ENCODE measurements around the gene ZC3H12A.
A peak's percentile ranks its signal among the peaks of the same experiment; 100 is the strongest.

The ZC3H12A gene

DNA sequence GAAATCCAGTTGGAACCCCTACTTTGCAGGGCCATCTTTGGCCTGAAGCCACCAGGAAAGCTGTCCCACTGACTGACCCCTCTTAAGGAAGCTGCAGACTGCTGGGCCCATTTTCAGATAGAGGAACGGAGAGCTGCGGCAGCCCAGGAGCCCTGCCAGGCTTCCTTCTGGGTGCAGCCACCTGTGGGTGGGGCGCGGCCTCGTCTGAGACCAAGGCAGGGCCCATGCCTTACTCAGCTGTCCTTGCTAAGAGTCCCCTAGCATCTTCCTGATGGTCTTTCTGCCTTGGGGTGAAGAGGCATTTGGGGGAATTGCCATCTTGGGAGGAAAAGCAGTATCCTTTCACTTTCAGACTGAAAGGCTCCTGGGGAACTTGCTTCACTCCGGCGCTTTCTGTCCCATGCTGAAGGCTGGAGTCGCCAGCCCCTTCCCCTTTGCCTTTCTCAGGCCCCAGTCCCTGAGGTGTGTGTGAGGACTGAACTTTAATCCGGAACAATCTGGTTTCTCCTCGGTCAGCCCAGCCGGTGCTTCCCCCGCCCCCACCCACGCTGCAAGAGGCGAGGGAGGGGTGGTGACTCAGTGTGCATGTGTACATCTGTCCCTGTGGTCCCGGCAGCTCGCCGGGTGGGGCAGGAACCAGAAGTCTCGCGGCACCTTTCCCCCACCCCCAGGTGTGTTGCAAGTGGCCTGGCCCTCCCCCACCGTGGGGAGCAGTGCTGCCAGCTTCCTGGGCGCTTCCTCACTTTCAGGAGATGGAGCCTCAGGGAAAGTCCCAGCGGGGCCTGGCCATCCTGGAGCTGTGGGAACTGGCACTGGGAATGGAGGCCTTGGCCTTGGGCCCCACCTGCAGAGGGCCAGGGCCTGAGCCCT lies 5.1 kb downstream of the ZC3H12A start:
- POLR2A ChIA-PET: interaction anchor here (6.0 kb wide), 1 partner anchor 7 kb away, joined by 112 read pairs; no protein-coding TSS in a partner anchor
- CTCF ChIA-PET: interaction anchor here (1.1 to 10.9 kb wide), 7 partner anchors 9 to 212 kb away, joined by 3 to 142 read pairs (median 4); no protein-coding TSS in a partner anchor
- TF ChIP-seq CTCF (IDR thresholded peaks at IDR 0.05; ENCODE audit: control extremely low read depth, extremely low read depth, low read depth, missing control alignments): no peak
- peak; percentile 91 for DNase-seq (ENCODE audit: extremely low spot score)

- DNase-seq (ENCODE audit: extremely low spot score): no peak
- ChIA-PET CTCF (interaction anchor here (1.2 to 10.9 kb wide), 3 partner anchors 8 to 22 kb away, joined by 6 to 142 read pairs (median 105); no protein-coding TSS in a partner anchor), POLR2A (no interaction called here)
- no peak for TF ChIP-seq CTCF (IDR thresholded peaks at IDR 0.05; ENCODE audit: control extremely low read depth, extremely low read depth, low read depth, missing control alignments)
These were observed 5.7 kb downstream of the ZC3H12A start for GRCh38 chr1:37480125-37480466.

- CTCF ChIA-PET: interaction anchor here (1.3 to 9.5 kb wide), 3 partner anchors 24 to 202 kb away, joined by 3 to 209 read pairs (median 3); no protein-coding TSS in a partner anchor
- DNase-seq (ENCODE audit: extremely low spot score): no peak
- TF ChIP-seq CTCF (IDR thresholded peaks at IDR 0.05; ENCODE audit: control extremely low read depth, extremely low read depth, low read depth, missing control alignments): no peak
- POLR2A ChIA-PET: no interaction called here
These were observed 6.4 kb downstream of the ZC3H12A start for GRCh38 chr1:37480581-37481288.

- no peak for DNase-seq (ENCODE audit: extremely low spot score)
- ChIA-PET POLR2A (interaction anchor here (0.7 kb wide), 1 partner anchor 10 kb away, joined by 3 read pairs; no protein-coding TSS in a partner anchor), CTCF (interaction anchor here (1.3 to 9.5 kb wide), 3 partner anchors 25 to 201 kb away, joined by 3 to 209 read pairs (median 3); no protein-coding TSS in a partner anchor)
- TF ChIP-seq CTCF (IDR thresholded peaks at IDR 0.05; ENCODE audit: control extremely low read depth, extremely low read depth, low read depth, missing control alignments): no peak
These were observed 7.1 kb downstream of the ZC3H12A start for GRCh38 chr1:37481289-37482003.

DNA sequence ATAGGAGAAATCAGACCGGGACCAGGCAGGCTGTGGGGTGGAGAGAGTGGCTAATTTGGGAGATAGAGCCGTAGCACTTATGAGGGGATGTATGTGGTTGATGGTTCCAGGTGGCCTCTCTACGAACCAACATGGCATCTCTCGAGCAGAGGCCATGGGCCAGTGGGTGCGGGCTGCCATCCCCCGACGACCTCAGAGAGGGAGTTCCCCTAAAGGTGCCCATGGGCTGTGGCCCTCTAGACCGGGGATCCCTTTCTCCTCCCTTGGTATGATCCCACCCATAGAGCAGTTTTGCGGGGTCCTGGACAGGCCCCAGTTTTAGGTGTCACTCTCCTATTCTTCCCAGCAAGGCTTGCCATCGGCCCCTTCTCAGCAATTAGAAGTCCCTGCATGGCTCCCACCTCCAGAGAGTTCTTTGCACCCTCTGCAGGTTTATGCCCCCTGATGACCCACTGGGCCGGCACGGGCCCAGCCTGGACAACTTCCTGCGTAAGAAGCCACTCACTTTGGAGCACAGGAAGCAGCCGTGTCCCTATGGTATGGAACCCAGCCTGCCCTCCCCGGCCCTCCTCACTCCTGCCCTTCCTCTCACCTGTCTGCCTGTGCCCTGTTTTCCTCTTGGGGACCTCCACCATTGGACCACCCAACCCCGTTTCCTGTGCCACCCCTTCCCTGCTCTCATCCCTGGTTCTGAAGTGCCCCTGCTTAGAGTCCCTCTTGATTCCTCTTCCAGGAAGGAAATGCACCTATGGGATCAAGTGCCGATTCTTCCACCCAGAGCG lies 7.8 kb downstream of the ZC3H12A start:
- ChIA-PET CTCF (interaction anchor here (1.2 to 9.5 kb wide), 4 partner anchors 25 to 201 kb away, joined by 3 to 209 read pairs (median 4); partner anchors contain the start of gene MEAF6), POLR2A (interaction anchor here (0.7 to 8.6 kb wide), 2 partner anchors 6 to 10 kb away, joined by 3 to 112 read pairs; partner anchors contain the start of gene ZC3H12A)
- no peak for DNase-seq (ENCODE audit: extremely low spot score)
- TF ChIP-seq CTCF (IDR thresholded peaks at IDR 0.05; ENCODE audit: control extremely low read depth, extremely low read depth, low read depth, missing control alignments): no peak
